Measurements from ENCODE around the gene NOXO1.
A peak's percentile ranks its signal among the peaks of the same experiment; 100 is the strongest.

GRCh38 chr16:1983544-1984346 is 2.5 kb upstream of the NOXO1 start, which contains the start of gene GFER:
- TF ChIP-seq CTCF (conservative IDR thresholded peaks at IDR 0.05 in 1 of 2, IDR thresholded peaks at IDR 0.05 in 1 of 2; ENCODE audit: extremely low read depth in 1 of 2, insufficient read depth in 1 of 2, low read depth in 1 of 2, low read length in 2 of 2) (peak in 1 of 2 donors; percentile 25), EZH2 (IDR thresholded peaks at IDR 0.05; ENCODE audit: borderline replicate concordance, low read length) (no peak)
